GM13977 (cell line): Measurements from ENCODE around the gene NRARP.

Experiments
- DNase-seq: peaks from one replicate; pipeline ENCODE4 v3.0.0; 2012; ENCODE audit warnings: low spot score
- CTCF ChIP-seq: IDR thresholded peaks from 2 replicates; pipeline ENCODE4 v1.5.1; 2012; ENCODE audit warnings: mild to moderate bottlenecking, control low read depth; ENCODE audit not compliant: insufficient read depth; ENCODE audit errors: extremely low read depth, missing control alignments
- in situ Hi-C: fragments of 300-500 bp; cut with MboI; formaldehyde crosslinking; loops from one replicate; pipeline ENCODE4 v1.12.0; 2022; ENCODE audit warnings: low sequenced_read_pairs, low pct_unique_long_range_greater_than_20kb, mixed read lengths, inconsistent platforms; ENCODE audit not compliant: unreplicated experiment

The NRARP gene

GRCh38 chr9:137273095-137273490 lies 29.0 kb downstream of the NRARP start:
- no peak for DNase-seq
- in situ Hi-C loops, result no loop called here
- TF ChIP-seq CTCF, result no peak

GRCh38 chr9:137272241-137273094 lies 29.6 kb downstream of the NRARP start:
- in situ Hi-C loops, result no loop called here
- TF ChIP-seq CTCF, result no peak

GRCh38 chr9:137271696-137272076 lies 30.4 kb downstream of the NRARP start:
- in situ Hi-C loops, result no loop called here
- DNase-seq, result no peak
- no peak for TF ChIP-seq CTCF

More at GRCh38 chr9:137272241-137273094, 29.6 kb downstream of the NRARP start:
- no peak for DNase-seq

- DNase-seq, result no peak
- no peak for TF ChIP-seq CTCF
- in situ Hi-C loops, result no loop called here
Observed at GRCh38 chr9:137270929-137271695, 31.0 kb downstream of the NRARP start.

- TF ChIP-seq CTCF, result no peak
- in situ Hi-C loops, result no loop called here
- no peak for DNase-seq
Observed at GRCh38 chr9:137269231-137269772, 32.8 kb downstream of the NRARP start.

GRCh38 chr9:137268538-137269201 lies 33.4 kb downstream of the NRARP start:
- in situ Hi-C loops, result no loop called here
- DNase-seq, result no peak
- TF ChIP-seq CTCF, result no peak
